Activated T-helper 17 cell treated with anti-CD3 and anti-CD28 coated beads, Interleukin-2, amount 50 U/mL, for 72 hours (primary cell): ENCODE measurements around the gene HEBP2. TPM values are rescaled to one million over a fixed set of nuclear protein-coding genes. Genes with fewer than 3 reads are reported as not detected.
"Not testable (repeated sequence)": the region's sequence is repeated elsewhere in the genome, so short reads cannot be mapped to it uniquely, and the experiment has no call there.

Experiments used
- ATAC-seq: fragments of 150-1000 bp; cut with Tn5 transposase; replicated peaks from 2 replicates; pipeline ENCODE4 v1.10.0; 2021; ENCODE audit warnings: mild to moderate bottlenecking, moderate library complexity
- H3K27ac Mint-ChIP-seq: one replicate; pipeline ENCODE4 v1.8.0; 2022; ENCODE audit warnings: mixed read lengths
- H3K27me3 Mint-ChIP-seq: one replicate; pipeline ENCODE4 v1.8.0; 2022; ENCODE audit warnings: mixed read lengths
- H3K36me3 Mint-ChIP-seq: one replicate; pipeline ENCODE4 v1.8.0; 2022; ENCODE audit warnings: low read depth, mild to moderate bottlenecking, mixed read lengths
- H3K4me1 Mint-ChIP-seq: one replicate; pipeline ENCODE4 v1.8.0; 2022; ENCODE audit warnings: mixed read lengths
- H3K4me3 Mint-ChIP-seq: one replicate; pipeline ENCODE4 v1.8.0; 2022; ENCODE audit warnings: mild to moderate bottlenecking, mixed read lengths
- H3K9me3 Mint-ChIP-seq: one replicate; pipeline ENCODE4 v1.8.0; 2022; ENCODE audit warnings: mixed read lengths
- total RNA-seq, 2 donors: library from RNA; stranded (reverse); gene quantifications; one replicate each; pipeline ENCODE4 v1.2.3, GENCODE V29; 2022

HEBP2 gene
- 10 to 100 TPM; 28.6 to 44.7 TPM for total RNA-seq

- peak; percentile 90 for ATAC-seq
- Mint-ChIP-seq H3K27ac (peak within 1 kb of the TSS; percentile 63), H3K4me1 (peaks cover 10% of the 10 kb centered on the region), H3K36me3 (peaks cover 44% of the 10 kb centered on the region), H3K9me3 (no peaks in the 10 kb centered on the region), H3K4me3 (peak within 1 kb of the TSS; percentile 82), H3K27me3 (no peaks in the 10 kb centered on the region)
Observed at GRCh38 chr6:138403801-138404665, at the start of gene HEBP2. Gene HEBP2 (plus strand): TSS chr6:138404223. CDS start chr6:138404496, 273 bp downstream.

DNA sequence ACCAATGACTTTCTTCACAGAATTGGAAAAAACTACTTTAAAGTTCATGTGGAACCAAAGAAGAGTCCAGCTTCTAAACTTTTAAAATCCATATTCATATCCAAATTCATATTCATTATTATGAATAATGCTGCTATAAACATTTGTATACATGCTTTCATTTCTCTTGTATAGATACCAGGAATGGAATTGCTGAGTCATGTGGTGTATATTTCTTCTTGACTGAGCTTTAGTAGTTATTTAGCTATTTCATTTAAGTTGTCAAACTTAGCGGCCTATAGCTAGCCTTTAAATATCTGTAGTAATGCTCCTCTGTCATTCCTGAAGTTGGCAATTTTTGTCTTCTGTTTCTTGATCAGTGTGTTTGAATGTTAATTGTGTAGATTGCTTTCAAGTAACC, 46.1 kb upstream of the HEBP2 start:
- no peaks in the 10 kb centered on the region for H3K4me1 Mint-ChIP-seq
- no peak for ATAC-seq
- H3K4me3 Mint-ChIP-seq, result no peak overlapping the region
- H3K27ac Mint-ChIP-seq, result no peak overlapping the region
- no peaks in the 10 kb centered on the region for H3K36me3 Mint-ChIP-seq
- H3K27me3 Mint-ChIP-seq, result peaks cover 22% of the 10 kb centered on the region
- H3K9me3 Mint-ChIP-seq, result no peaks in the 10 kb centered on the region

GRCh38 chr6:138368684-138369083, 35.3 kb upstream of the HEBP2 start:
- H3K36me3 Mint-ChIP-seq, H3K4me1 Mint-ChIP-seq, H3K9me3 Mint-ChIP-seq, H3K27ac Mint-ChIP-seq, ATAC-seq, H3K4me3 Mint-ChIP-seq: not testable (repeated sequence)
- H3K27me3 Mint-ChIP-seq, result peaks cover 32% of the 10 kb centered on the region

GRCh38 chr6:138370631-138371451, 33.2 kb upstream of the HEBP2 start:
- H3K4me1 Mint-ChIP-seq, result no peaks in the 10 kb centered on the region
- H3K4me3 Mint-ChIP-seq, result no peak overlapping the region
- H3K36me3 Mint-ChIP-seq, result no peaks in the 10 kb centered on the region
- H3K27ac Mint-ChIP-seq, result no peak overlapping the region
- H3K27me3 Mint-ChIP-seq, result peaks cover 17% of the 10 kb centered on the region
- no peak for ATAC-seq
- peaks cover 4% of the 10 kb centered on the region for H3K9me3 Mint-ChIP-seq

DNA sequence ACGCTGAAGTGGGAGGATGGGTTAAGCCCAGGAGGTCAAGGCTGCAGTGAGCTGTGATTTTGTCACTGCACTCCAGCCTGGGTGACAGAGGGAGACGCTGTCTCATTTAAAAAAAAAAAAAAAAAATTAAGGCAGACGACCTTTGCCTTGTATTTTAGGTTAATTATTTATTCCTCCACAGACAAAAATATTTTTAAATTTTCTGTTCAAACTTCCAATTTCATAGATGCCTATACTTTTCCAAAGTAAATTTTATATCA, 32.6 kb upstream of the HEBP2 start:
- no peaks in the 10 kb centered on the region for H3K36me3 Mint-ChIP-seq
- peaks cover 4% of the 10 kb centered on the region for H3K9me3 Mint-ChIP-seq
- no peak overlapping the region for H3K4me3 Mint-ChIP-seq
- no peak overlapping the region for H3K27ac Mint-ChIP-seq
- no peaks in the 10 kb centered on the region for H3K4me1 Mint-ChIP-seq
- peaks cover 15% of the 10 kb centered on the region for H3K27me3 Mint-ChIP-seq
- ATAC-seq, result no peak

DNA sequence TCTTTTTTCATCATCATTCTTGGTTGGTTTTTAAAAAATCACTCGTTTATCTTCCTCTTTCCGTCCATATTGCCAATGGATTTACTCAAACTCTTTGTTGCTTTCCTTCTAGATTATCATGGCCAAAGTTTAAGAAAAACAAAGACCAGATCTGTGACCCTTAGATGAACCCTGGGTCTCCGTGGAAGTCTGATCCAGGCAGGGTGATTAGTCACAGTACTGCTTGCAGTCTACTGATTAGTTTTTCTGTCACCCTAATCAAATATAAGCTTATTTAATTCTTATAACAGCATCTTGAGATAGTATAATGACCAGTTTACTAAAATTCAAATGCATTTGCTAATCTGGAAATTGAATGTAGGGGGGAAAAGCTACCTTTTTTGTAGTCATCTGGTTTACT, 32.3 kb upstream of the HEBP2 start:
- H3K4me1 Mint-ChIP-seq, result no peaks in the 10 kb centered on the region
- H3K36me3 Mint-ChIP-seq, result no peaks in the 10 kb centered on the region
- H3K27me3 Mint-ChIP-seq, result peaks cover 12% of the 10 kb centered on the region
- peaks cover 4% of the 10 kb centered on the region for H3K9me3 Mint-ChIP-seq
- no peak for ATAC-seq
- H3K27ac Mint-ChIP-seq, result no peak overlapping the region
- H3K4me3 Mint-ChIP-seq, result no peak overlapping the region

- Mint-ChIP-seq H3K36me3 (no peaks in the 10 kb centered on the region), H3K4me3 (no peak overlapping the region), H3K27me3 (peaks cover 3% of the 10 kb centered on the region), H3K4me1 (no peaks in the 10 kb centered on the region), H3K9me3 (no peaks in the 10 kb centered on the region), H3K27ac (no peak overlapping the region)
- ATAC-seq, result peak; percentile 28
Observed at GRCh38 chr6:138372711-138373463, 31.1 kb upstream of the HEBP2 start.

DNA sequence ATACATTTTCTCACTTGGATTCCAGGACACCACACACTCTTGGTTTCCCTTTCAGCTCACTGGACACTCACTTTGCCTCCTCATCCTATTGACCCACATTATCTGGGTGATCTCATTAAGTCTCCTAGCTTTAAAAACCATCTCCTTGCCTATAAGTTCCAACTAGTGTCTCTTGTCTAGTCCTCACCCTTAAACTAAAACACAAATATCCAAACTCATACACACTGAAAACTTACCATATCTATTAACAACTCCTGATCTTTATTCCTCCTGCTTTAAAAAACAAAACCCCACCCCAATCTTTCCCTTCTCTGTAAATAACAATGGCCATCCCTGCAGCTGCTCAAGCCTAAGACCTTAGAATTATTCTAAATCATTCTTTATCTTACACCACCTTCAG, 29.8 kb upstream of the HEBP2 start:
- Mint-ChIP-seq H3K36me3 (no peaks in the 10 kb centered on the region), H3K27ac (no peak overlapping the region), H3K9me3 (no peaks in the 10 kb centered on the region), H3K4me1 (no peaks in the 10 kb centered on the region), H3K4me3 (no peak overlapping the region), H3K27me3 (peaks cover 3% of the 10 kb centered on the region)
- ATAC-seq, result no peak

DNA sequence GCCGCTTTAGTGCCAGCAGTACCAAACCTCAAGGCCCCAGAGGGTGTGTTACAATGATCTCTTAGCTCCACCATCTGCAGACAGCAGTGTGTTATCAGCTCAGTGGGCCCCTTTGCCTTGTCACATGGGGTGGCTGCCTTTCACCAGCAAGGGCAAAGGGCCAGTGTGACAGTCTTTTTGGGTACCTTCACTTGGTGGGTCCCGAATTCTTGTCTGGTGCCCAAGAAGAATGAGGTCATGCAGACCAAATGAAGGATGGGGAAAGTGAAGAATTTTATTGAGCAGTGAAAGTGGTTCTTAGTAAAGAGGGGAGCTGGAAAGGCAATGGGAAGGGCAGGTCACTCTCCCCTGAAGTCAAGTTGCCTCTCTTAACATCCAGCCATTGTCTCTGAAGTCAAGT, 29.2 kb upstream of the HEBP2 start:
- Mint-ChIP-seq H3K27ac (no peak overlapping the region), H3K4me1 (no peaks in the 10 kb centered on the region), H3K27me3 (peaks cover 2% of the 10 kb centered on the region), H3K36me3 (no peaks in the 10 kb centered on the region), H3K4me3 (no peak overlapping the region), H3K9me3 (no peaks in the 10 kb centered on the region)
- no peak for ATAC-seq

- Mint-ChIP-seq H3K27ac (no peak overlapping the region), H3K4me1 (no peaks in the 10 kb centered on the region), H3K27me3 (no peaks in the 10 kb centered on the region), H3K4me3 (no peak overlapping the region), H3K36me3 (no peaks in the 10 kb centered on the region), H3K9me3 (no peaks in the 10 kb centered on the region)
- ATAC-seq, result no peak
Observed at GRCh38 chr6:138377042-138377441, 27.0 kb upstream of the HEBP2 start.

DNA sequence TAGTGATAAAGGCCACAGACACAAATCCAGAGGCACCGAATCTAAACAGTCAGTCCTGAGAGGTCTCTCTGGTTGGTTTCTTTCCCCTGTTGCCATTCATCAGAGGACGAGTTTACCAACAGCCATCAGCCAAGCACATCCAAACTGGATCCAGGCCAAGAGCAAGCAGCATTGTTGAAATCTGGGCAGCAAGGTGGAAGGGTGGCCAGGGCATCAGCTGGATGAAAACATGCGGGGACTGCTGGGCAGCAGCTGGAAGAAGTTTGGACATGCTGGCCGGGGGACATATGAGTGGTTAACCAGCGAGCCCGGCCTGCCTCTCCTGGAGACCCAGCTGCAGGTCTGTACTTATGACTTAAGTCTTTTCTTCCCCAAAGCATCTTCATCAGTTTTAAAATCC, 26.2 kb upstream of the HEBP2 start, which contains the start of gene SMIM28:
SMIM28 (plus strand) TSS at position 62 of the 400 bp plus-strand sequence; CDS start at position 230, 168 bp downstream.
- Mint-ChIP-seq H3K27ac (no peak within 1 kb of the TSS), H3K9me3 (no peaks in the 10 kb centered on the region), H3K36me3 (no peaks in the 10 kb centered on the region), H3K27me3 (no peaks in the 10 kb centered on the region), H3K4me3 (no peak within 1 kb of the TSS), H3K4me1 (no peaks in the 10 kb centered on the region)
- no peak for ATAC-seq

DNA sequence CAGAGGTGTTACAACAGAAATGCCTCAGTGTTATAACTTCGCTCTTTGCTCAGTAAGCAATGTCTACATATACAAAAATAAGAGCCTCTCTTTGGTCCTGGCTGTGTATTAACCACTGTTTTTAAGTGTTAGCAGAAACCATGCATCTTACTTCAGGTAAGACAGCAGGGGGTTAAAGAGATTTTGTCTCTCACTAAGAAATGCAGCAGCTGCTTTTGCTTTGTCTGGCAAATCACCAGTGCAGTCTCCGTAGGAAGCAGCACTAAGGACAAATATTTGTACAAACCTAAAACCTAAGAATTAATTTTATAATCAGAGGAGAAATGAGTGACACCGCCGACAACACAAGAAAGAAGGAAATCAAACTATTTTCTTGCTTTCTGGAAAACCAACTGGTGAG, 25.6 kb upstream of the HEBP2 start:
- H3K36me3 Mint-ChIP-seq, result no peaks in the 10 kb centered on the region
- H3K4me3 Mint-ChIP-seq, result no peak overlapping the region
- no peak for ATAC-seq

DNA sequence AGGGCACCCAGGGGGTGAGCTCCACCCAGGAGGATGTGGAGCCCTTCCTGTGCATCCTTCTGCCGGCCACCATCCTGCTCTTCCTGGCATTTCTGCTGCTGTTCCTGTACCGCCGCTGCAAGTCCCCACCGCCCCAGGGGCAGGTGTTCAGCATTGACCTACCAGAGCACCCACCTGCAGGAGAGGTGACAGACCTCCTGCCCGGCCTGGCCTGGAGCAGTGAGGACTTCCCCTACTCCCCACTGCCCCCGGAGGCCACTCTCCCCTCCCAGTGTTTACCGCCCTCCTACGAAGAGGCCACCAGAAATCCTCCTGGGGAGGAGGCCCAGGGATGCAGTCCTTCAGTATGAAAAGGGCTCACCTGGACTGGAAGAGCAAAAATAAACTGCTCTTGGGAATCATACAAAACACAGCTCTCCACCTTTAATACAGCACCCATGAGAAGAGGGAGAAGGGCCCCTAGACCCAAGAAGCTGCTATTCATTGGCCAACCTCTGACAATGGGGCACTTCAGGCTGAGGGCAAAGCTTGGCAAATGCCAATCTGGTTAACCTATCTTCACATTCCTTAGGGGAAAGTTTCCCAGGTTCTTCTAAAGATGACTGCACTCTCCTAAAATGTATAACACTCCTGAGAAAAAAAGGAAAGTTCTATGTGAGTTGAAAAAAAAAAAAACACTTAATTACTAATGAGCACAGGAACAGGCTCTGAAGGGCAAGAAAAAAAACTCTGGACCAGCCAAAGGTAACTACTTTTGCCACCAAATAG, 21.3 kb upstream of the HEBP2 start:
- no peak for ATAC-seq
- Mint-ChIP-seq H3K36me3 (no peaks in the 10 kb centered on the region), H3K4me1 (no peaks in the 10 kb centered on the region), H3K27ac (no peak overlapping the region), H3K9me3 (no peaks in the 10 kb centered on the region), H3K4me3 (no peak overlapping the region), H3K27me3 (peaks cover 6% of the 10 kb centered on the region)

More for the DNA sequence above, 25.6 kb upstream of the HEBP2 start:
- no peak overlapping the region for H3K27ac Mint-ChIP-seq
- no peaks in the 10 kb centered on the region for H3K4me1 Mint-ChIP-seq
- H3K9me3 Mint-ChIP-seq, result no peaks in the 10 kb centered on the region
- H3K27me3 Mint-ChIP-seq, result peaks cover 3% of the 10 kb centered on the region

DNA sequence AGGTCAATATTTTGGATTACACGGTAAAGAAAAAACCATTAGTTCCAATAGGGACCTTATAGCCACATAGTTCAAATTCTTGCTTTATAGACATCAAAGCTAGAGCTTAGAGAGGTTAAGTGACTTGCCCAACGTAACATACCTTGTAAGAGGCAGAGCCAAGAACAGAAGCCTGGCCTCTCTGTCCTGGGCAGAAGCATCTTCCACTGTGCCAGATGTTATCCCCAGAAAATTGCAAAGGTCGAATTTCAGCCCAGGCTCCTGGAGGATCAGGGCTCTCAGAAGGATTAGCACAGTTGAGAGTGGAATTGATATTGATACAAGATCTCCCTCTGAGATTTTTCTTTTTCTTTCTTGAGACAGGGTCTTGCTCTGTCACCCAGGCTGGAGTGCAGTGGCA, 20.2 kb upstream of the HEBP2 start:
- Mint-ChIP-seq H3K4me3 (no peak overlapping the region), H3K4me1 (no peaks in the 10 kb centered on the region)

More for the DNA sequence above, 20.2 kb upstream of the HEBP2 start:
- H3K27ac Mint-ChIP-seq, result no peak overlapping the region
- no peaks in the 10 kb centered on the region for H3K36me3 Mint-ChIP-seq
- no peaks in the 10 kb centered on the region for H3K9me3 Mint-ChIP-seq
- peaks cover 10% of the 10 kb centered on the region for H3K27me3 Mint-ChIP-seq
- no peak for ATAC-seq
